Activated naive CD4-positive, alpha-beta T cell treated with Interleukin-2 at 50 U/mL for 16 hours (primary cell): ENCODE measurements around the gene CCDC179.

Experiments
- DNase-seq: peaks from one replicate; pipeline ENCODE4 v3.0.0-alpha.2; 2020

Gene CCDC179

GRCh38 chr11:22860241-22860640 lies at the start of gene CCDC179:
TSS of gene CCDC179 (minus strand) at chr11:22860474. CDS start at chr11:22860421, 53 bp downstream.
- DNase-seq = no peak

DNA sequence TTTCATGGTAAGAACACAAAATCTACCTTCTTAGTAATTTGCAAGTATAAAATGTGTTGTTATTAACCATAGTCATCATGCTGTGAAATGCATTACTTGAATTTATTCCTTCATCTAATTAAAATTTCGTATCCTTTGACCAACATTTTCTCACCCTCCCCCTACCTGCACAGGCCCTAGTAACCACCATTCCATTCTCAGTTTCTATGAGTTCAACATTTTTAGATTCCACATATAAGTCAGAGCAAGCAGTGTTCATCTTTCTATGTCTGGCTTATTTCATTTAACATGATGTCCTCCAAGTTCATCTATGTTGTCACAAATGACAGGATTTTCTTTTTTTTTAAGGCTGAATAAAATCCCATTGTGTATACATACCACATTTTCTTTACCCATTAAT lies 43.5 kb upstream of the CCDC179 start:
- no peak for DNase-seq

- DNase-seq = no peak
Measured at GRCh38 chr11:22901603-22902002, 41.3 kb upstream of the CCDC179 start.

DNA sequence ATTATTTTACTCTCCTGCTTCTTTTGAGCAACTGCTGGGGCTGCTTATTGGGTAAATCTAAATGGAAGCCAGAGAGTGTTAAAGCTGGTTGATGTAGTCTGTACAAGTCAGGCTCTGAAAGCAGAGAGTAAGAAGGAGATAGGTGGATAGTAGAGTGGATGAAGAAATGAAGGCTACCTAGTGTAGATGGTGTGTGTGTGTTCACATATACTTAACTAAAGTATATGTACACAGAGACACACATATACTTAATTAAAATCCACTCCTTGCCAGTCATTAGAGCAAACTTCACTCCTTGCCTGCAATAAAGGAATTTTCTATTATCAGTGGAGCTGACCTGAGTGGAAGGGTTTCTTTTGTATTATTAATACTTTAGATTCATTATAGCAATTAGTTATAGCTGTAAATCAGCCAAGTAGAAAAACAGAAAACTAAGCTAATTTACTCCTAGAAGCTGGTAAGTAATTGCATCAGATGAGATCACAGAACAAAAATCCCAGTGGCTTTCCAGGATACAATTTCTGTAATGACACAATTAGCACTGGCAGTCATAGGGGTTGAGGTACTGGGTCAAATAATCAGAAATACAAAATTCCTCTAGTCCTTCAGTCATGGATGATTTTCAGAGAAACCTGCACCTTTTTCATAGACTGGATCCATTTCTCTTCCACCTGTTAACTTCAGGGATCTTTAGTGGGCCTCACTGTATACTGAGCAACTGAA lies 40.7 kb upstream of the CCDC179 start:
- no peak for DNase-seq

GRCh38 chr11:22898036-22898435 lies 37.8 kb upstream of the CCDC179 start:
- no peak for DNase-seq

GRCh38 chr11:22890227-22890626 lies 30.0 kb upstream of the CCDC179 start:
- no peak for DNase-seq

DNA sequence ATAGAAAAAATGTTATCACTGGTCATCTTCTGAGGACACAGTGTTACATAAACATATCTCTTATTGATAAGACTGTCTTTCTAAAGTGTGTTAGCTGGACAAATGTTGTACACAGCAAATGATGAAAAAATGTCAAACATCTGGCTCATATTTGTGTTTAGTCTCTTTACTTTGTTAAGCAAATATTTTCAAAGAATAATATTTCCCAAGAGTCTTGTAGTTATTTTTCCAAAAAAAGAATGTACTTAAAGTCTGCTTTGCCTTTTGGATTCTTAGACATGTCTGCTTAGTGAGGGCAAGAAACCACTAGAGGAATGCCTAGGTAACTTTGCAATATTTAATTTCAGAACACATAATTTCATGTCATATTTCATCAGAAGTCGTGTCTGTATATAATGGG lies 23.9 kb upstream of the CCDC179 start:
- DNase-seq = no peak

GRCh38 chr11:22879630-22880029 lies 19.4 kb upstream of the CCDC179 start:
- no peak for DNase-seq

DNA sequence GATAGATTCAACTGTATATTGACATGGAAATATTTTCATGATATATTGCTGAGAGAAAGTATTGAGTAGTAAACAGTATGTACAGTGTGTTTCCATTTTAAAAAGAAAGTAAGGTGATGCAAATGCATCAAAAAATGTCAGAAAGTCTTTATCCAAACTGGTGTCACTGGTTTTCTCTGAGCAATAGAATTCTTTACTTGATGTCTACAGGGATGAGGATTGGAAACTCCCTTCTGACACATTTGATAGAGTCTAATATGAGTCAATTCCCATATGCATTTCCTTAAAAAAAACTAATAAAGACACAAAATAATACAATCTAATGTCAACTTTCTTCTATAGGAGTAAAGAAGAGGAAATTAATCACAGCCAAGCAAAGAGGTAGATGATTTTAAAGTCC lies 18.3 kb upstream of the CCDC179 start:
- DNase-seq = no peak

GRCh38 chr11:22878039-22878438 lies 17.8 kb upstream of the CCDC179 start:
- DNase-seq = no peak

DNA sequence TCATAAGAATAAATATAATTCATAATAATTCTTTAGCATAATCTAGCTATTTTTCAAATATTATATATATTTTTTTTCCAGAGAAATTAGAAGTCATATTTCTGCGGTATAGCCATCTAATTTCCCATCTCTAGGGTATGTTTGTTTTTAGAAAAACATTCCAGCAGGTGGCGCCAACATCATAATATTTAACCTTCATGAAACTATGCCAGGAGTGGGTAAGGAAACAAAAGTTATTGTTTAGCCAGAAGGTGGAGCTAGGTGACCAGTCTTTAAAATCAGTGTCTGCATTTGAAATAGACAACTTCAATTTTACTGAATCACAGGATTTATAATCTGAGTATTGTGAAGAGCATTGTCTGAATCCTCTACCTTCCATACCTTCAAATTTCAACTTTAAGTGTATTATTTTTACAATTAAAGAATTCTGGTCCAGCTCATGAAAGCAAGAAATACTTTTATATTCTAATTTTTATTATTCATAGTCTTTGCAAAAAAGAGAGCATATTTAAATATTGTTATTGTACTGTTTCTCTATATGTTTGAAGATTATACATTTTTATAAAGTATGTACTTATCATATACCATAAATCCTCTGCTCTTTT lies 15.7 kb upstream of the CCDC179 start:
- DNase-seq = peak; percentile 44

- no peak for DNase-seq
Measured at GRCh38 chr11:22869325-22869724, 9.1 kb upstream of the CCDC179 start.

DNA sequence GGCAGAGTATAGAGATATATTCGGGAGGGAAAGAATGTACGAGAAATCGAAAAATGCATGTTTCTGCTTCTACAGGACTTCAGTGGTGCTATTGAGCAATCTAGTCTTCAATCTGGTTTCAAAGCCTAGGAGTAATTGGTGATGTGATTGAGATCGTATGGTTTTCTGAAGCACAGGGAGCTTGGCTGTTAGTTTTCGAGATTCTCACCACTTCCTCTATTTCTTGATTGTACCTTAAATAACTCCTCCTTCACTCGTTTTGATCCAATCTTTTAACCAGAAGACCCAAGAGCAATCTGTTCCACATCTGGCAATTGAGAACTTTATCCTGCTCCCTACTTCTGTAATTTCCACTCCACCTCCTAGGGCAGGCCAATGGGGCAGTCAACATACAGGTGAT lies 518 bp downstream of the CCDC179 start:
- DNase-seq = no peak

DNA sequence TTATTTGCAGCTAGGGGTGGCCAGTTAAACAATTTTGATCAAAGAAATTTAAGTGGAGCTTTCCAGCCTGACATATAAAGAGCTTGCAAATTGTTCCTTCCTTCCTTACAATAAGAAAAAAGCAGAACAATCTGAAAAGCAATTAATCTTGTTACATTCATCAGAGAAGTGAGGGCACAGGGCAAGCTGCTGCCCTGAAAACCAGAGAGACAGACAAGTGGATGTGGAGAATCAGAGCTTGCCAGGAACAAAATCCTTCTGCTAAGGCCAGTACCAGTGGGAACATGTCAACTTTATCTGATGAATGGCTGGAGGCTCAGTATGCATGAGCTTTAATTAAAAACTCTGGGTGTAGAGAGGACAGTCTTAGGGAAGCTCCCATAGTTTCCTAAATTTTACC lies 8.8 kb downstream of the CCDC179 start:
- DNase-seq = no peak

DNA sequence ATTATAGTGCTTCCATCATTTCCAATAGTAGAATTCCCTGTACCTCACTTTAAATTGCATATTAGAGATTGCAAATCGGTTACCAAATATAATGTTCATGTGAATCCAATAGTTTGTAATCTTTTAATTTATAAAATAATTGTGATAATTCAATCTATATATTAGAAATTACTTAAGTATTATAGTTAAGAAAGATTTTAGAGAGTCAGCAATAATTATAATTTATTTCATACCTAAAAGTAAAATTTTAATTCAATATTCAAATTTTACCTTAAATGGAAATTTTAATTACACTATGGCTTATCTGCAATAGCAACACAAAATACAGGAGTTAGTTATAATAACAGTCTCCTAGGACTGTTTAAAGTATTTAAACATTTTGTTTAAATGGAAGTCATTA lies 13.5 kb downstream of the CCDC179 start:
- DNase-seq = no peak

DNA sequence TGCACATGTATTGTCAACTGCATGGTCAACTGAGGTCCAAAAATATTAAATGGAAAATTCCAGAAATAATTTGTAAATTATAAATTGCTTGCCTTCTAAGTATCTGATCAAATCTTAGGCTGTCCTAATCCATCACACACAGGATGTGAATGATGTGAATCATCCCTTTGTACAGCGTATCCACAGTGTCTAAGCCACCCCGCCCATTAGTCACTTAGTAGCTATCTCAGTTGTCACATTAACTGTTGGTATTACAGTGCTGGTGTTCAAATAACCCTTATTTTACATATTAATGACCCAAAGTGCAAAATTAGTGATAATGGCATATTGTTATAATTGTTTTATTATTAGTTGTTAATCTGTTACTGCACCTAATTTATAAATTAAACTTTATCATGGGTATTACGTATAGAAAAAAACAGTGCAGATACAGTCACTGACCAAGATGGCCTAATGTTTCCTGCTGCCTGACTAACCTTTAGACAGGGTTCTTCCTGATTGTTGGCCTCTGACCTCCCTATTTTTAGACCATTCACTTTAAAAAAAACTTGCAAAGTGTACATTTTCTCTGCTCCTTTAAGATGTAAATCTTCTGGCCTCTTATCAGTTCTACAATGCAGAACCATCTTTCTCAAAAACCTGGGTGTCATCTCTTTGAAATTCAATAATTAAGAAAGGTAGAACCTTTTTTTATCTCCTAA lies 27.8 kb downstream of the CCDC179 start:
- no peak for DNase-seq

DNA sequence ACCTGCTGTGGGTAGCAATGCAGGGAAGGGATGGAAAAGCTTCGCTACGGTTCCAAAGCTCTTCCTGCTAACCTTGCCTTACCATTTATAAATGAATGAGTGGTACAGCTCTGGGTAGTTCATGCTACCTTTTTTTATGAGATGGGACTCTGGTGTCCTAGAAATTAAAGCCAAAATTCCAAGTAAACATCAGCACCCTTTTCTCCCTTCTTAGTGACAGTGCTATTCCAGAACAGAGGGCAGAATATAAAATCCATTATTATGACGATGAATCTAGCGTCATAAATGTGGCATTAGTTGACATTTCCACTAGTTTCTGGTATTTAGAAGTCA lies 30.2 kb downstream of the CCDC179 start:
- DNase-seq = no peak

DNA sequence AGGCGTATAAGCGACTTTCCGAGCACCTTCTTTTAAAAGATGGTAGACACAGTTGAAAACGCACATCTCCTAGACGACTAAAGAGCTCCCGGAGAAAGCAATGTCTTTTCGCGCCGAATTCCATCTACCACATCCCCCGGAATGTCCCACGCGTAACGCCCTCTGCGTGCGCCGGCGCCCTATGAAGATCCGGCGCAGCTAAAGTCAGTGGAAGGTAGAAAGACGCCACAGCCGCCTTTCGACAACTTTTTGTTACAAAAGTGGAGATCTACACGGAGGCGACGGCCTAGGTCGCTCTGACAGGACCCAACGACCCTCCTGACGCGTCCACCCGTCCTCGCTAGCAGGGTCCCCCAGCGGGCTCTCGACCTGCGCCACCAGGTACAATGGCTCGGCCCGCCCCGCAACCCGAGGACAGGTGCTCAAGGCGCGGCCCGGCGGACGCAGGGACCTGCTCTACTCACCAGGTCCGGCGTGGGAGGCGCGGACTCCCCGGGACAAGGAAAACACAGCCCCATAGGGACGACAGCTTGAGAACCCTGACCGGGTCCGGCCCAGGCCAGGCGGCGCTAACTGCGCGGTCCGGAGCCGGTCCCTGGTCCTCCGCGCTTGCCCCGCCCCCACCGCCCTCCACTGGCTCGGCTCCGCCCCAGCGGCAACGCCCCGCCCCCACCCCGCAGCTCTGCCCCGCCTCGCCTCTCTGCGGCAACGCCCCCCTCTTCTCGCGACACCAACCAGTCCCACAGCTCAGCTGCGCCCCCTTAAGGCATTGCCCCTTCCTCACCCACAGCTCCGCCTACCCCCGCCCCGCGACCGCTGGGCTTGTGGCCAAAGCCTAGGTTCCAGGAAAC lies 30.8 kb downstream of the CCDC179 start, which contains the start of gene SVIP:
TSS of gene SVIP (minus strand) at position 571 of the 851 bp plus-strand sequence. CDS start at position 518, 53 bp downstream.
- peak; percentile 91 for DNase-seq

- DNase-seq = no peak
Measured at GRCh38 chr11:22828373-22828772, 31.9 kb downstream of the CCDC179 start.

- no peak for DNase-seq
Measured at GRCh38 chr11:22822203-22822602, 38.1 kb downstream of the CCDC179 start.

GRCh38 chr11:22809893-22810292 lies 50.4 kb downstream of the CCDC179 start:
- no peak for DNase-seq

GRCh38 chr11:22808571-22809197 lies 51.6 kb downstream of the CCDC179 start:
- DNase-seq = no peak
